A549 (cell line): Measurements from ENCODE around the gene ZNF526. TPM values are rescaled to one million over a fixed set of nuclear protein-coding genes. Genes with fewer than 3 reads are reported as not detected.

Experiments used
- ATAC-seq, 2 experiments: fragments of 200-7000 bp in 1 of 2; fragments of >200 bp in 1 of 2; cut with Nextera tagmentation in 1 of 2; cut with Tn5 transposase in 1 of 2; 3 replicates each; pipeline versions ENCODE4 v1.8.0 to v1.9.1; 2018 to 2020; ENCODE audit warnings: mild to moderate bottlenecking in 1 of 2, moderate library complexity in 1 of 2
- CTCF ChIA-PET: fragments of 300-600 bp; sonication (Branson Sonifier 250); formaldehyde crosslinking; extraction: SDS; loops from one replicate; lab custom pipeline; 2021; ENCODE audit warnings: antibody characterized with exemption, inconsistent platforms; lab: Yijun Ruan, JAX
- POLR2A ChIA-PET: fragments of 350-600 bp; formaldehyde crosslinking; extraction: SDS; loops from one replicate; lab custom pipeline; 2021; ENCODE audit warnings: antibody characterized with exemption, inconsistent platforms; lab: Yijun Ruan, JAX
- DNase-seq, 2 experiments: peaks; one replicate each; pipeline versions ENCODE4 v3.0.0 to v3.0.0-alpha.2; 2011 to 2016; ENCODE audit warnings: low read depth in 1 of 2, low spot score in 1 of 2
- FAIRE-seq: peaks from 2 replicates; lab custom pipeline; 2011; peaks lifted over from hg19 to GRCh38; lab: Jason Lieb, UNC
- H3K27ac ChIP-seq, 2 experiments: fragments of >200 bp; sonication (Bioruptor Twin); formaldehyde crosslinking; 3 replicates each; pipeline ENCODE4 v1.5.1; 2016 to 2017
- H3K4me1 ChIP-seq: fragments of >200 bp; sonication (Bioruptor Twin); formaldehyde crosslinking; 3 replicates; pipeline ENCODE4 v1.6.1; 2016
- H3K4me2 ChIP-seq: fragments of >200 bp; sonication (Bioruptor Twin); formaldehyde crosslinking; 3 replicates; pipeline ENCODE4 v1.6.1; 2016
- H3K4me3 ChIP-seq: fragments of >200 bp; sonication (Bioruptor Twin); formaldehyde crosslinking; 3 replicates; pipeline ENCODE4 v1.5.1; 2016
- H3K9me3 ChIP-seq: fragments of >200 bp; sonication (Bioruptor Twin); formaldehyde crosslinking; 3 replicates; pipeline ENCODE4 v1.6.1; 2016
- BCL3 ChIP-seq: fragments of >200 bp; sonication (Bioruptor Twin); formaldehyde crosslinking; IDR thresholded peaks from 3 replicates; pipeline ENCODE4 v1.6.1; 2016
- BHLHE40 ChIP-seq: IDR thresholded peaks from 2 replicates; pipeline ENCODE4 v1.6.1; 2012; ENCODE audit warnings: low read depth, low read length, inconsistent platforms
- CBX8 ChIP-seq: fragments of 200-600 bp; sonication (generic); IDR thresholded peaks from 2 replicates; pipeline ENCODE4 v1.6.1; 2016
- E2F6 ChIP-seq: IDR thresholded peaks from 2 replicates; pipeline ENCODE4 v1.6.1; 2012; ENCODE audit warnings: low read depth, borderline replicate concordance
- FOSB ChIP-seq: fragments of 250-450 bp; sonication (Bioruptor Pico); IDR thresholded peaks from 2 replicates; pipeline ENCODE4 v1.5.0; 2020; ENCODE audit warnings: mild to moderate bottlenecking, moderate library complexity
- HMGXB4 ChIP-seq: fragments of 250-450 bp; sonication (Bioruptor Pico); IDR thresholded peaks from 2 replicates; pipeline ENCODE4 v1.5.0; 2021; ENCODE audit warnings: mild to moderate bottlenecking, moderate library complexity, borderline replicate concordance
- HOXA7 ChIP-seq: fragments of 250-450 bp; sonication (Bioruptor Pico); IDR thresholded peaks from 2 replicates; pipeline ENCODE4 v1.5.0; 2020; ENCODE audit warnings: mild to moderate bottlenecking, moderate library complexity
- HOXB13 ChIP-seq: fragments of 250-450 bp; sonication (Bioruptor Pico); IDR thresholded peaks from 2 replicates; pipeline ENCODE4 v1.5.0; 2020; ENCODE audit warnings: low read depth, mild to moderate bottlenecking, moderate library complexity
- MAX ChIP-seq: IDR thresholded peaks from 2 replicates; pipeline ENCODE4 v1.6.1; 2012
- NPAS2 ChIP-seq: fragments of 250-450 bp; sonication (Bioruptor Pico); IDR thresholded peaks from 2 replicates; pipeline ENCODE4 v1.8.0; 2022; ENCODE audit warnings: mild to moderate bottlenecking, moderate library complexity, borderline replicate concordance
- POLR2A ChIP-seq: IDR thresholded peaks from 2 replicates; pipeline ENCODE4 v1.6.1; 2012; ENCODE audit warnings: mild to moderate bottlenecking, low read length
- POLR2AphosphoS2 ChIP-seq: conservative IDR thresholded peaks from 2 replicates; pipeline ENCODE4 v1.6.1; 2012; ENCODE audit warnings: low read length, improper control_type of control experiment, inconsistent platforms
- RCOR1 ChIP-seq: fragments of 150-350 bp; IDR thresholded peaks from 2 replicates; pipeline ENCODE4 v1.6.1; 2014; ENCODE audit warnings: antibody characterized with exemption, low read length, low read depth
- REST ChIP-seq: fragments of 200-600 bp; sonication (generic); IDR thresholded peaks from 2 replicates; pipeline ENCODE4 v1.6.1; 2016; ENCODE audit warnings: antibody characterized with exemption, mild to moderate bottlenecking, moderate library complexity
- SMC3 ChIP-seq: fragments of >200 bp; sonication (Bioruptor Twin); formaldehyde crosslinking; IDR thresholded peaks from 3 replicates; pipeline ENCODE4 v1.6.1; 2018; ENCODE audit warnings: inconsistent platforms
- TFCP2L1 ChIP-seq: fragments of 250-450 bp; sonication (Bioruptor Pico); IDR thresholded peaks from 2 replicates; pipeline ENCODE4 v1.5.0; 2021; ENCODE audit warnings: mild to moderate bottlenecking
- ZC3H11A ChIP-seq: fragments of 450-650 bp; IDR thresholded peaks from 2 replicates; pipeline ENCODE4 v1.6.1; 2014; ENCODE audit warnings: antibody characterized with exemption, mild to moderate bottlenecking
- WGBS: methylation state at CpG from one replicate; pipeline ENCODE4 v1.1.6; 2017; ENCODE audit errors: missing lambda C conversion rate; 5-methylcytosine and 5-hydroxymethylcytosine counted together
- polyA plus RNA-seq, 4 experiments: library from polyadenylated mRNA; depleted of rRNA in 3 of 4; stranded (reverse); fragments of >200 nt; fragmentation: RNase III in 1 of 4; extraction: RNeasy Plus Mini Kit Qiagen cat#74134 plus additional on column Dnase treatment in 1 of 4; gene quantifications; 2 replicates in 3 of 4; 3 replicates in 1 of 4; pipeline ENCODE4 v1.2.3, GENCODE V29; 2011 to 2017

The ZNF526 gene
- polyA plus RNA-seq, 2 of the 4 experiments (the other 2 are of a cell fraction) = 7.1 to 12.9 TPM

DNA sequence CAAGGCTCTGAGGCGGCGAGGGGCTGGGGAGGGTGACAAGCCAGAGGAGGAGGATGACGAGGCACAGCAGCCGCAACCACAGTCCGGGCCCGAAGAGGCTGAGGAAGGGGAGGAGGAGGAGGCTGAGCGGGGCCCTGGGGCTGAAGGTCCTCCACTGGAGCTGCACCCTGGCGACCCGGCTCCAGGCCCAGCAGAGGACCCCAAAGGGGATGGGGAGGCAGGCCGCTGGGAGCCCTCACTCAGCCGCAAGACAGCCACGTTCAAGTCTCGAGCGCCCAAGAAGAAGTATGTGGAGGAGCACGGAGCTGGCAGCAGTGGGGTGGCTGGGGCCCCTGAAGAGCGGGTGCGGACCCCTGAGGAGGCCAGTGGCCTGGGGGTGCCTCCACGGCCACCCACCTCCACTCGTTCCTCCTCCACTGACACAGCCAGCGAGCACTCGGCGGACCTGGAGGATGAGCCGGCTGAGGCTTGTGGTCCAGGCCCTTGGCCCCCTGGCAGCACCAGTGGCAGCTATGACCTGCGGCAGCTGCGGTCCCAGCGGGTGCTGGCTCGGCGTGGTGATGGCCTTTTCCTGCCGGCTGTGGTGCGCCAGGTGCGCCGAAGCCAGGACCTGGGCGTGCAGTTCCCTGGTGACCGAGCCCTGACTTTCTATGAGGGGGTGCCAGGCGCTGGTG lies 51.9 kb downstream of the ZNF526 start:
- no peak overlapping the region for H3K4me3 ChIP-seq
- peaks cover 28% of the 10 kb centered on the region for H3K4me1 ChIP-seq
- DNase-seq (no peak), FAIRE-seq (no peak), ATAC-seq (no peak)
- peak overlapping the region; percentile 87 to 94; a peak in 4 of 6 replicates for H3K27ac ChIP-seq
- ChIA-PET POLR2A (no interaction called here), CTCF (interaction anchor here (0.8 to 14.6 kb wide), 6 partner anchors 9 to 129 kb away, joined by 3 to 373 read pairs (median 14); partner anchors contain the start of gene GSK3A)
- H3K9me3 ChIP-seq = no peaks in the 10 kb centered on the region
- H3K4me2 ChIP-seq = no peak overlapping the region
- no peak for TF ChIP-seq BHLHE40
- TF ChIP-seq HMGXB4 (CRISPR knock-in tag) = no peak
- no peak for TF ChIP-seq TFCP2L1 (CRISPR knock-in tag)
- no peak for TF ChIP-seq FOSB
- TF ChIP-seq HOXB13 (CRISPR knock-in tag) = no peak
- no peak for TF ChIP-seq POLR2A
- no peak for TF ChIP-seq SMC3
- TF ChIP-seq MAX = no peak
- TF ChIP-seq E2F6 = no peak
- WGBS = 94% methylated on average over 35 of the region's 35 CpGs

- CTCF ChIA-PET = interaction anchor here (0.6 to 14.6 kb wide), 6 partner anchors 8 to 129 kb away, joined by 3 to 373 read pairs (median 12); partner anchors contain the start of gene GSK3A
These were observed 52.4 kb downstream of the ZNF526 start for GRCh38 chr19:42272535-42272897.

DNA sequence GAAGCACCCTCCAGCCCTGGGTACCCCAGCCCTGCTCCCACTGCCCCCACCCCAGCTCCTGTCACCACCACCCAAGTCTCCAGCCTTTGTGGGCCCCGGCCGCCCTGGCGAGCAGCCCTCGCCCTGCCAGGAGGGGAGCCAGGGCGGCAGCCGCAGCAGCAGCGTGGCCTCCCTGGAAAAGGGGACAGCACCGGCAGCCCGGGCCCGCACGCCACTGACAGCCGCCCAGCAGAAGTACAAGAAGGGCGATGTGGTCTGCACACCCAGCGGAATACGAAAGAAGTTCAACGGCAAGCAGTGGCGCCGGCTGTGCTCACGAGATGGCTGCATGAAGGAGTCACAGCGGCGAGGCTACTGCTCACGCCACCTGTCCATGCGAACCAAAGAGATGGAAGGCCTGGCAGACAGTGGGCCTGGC lies 52.9 kb downstream of the ZNF526 start:
- CTCF ChIA-PET = interaction anchor here (0.6 to 14.6 kb wide), 6 partner anchors 8 to 164 kb away, joined by 3 to 373 read pairs (median 4); partner anchors contain the start of gene GSK3A
- Histone ChIP-seq H3K4me3 (no peak overlapping the region), H3K4me1 (peaks cover 25% of the 10 kb centered on the region), H3K27ac (no peak overlapping the region), H3K9me3 (no peaks in the 10 kb centered on the region), H3K4me2 (no peak overlapping the region)
- DNase-seq (no peak), ATAC-seq (no peak), FAIRE-seq (no peak)
- WGBS = 97% methylated on average over 23 of the region's 23 CpGs
- TF ChIP-seq REST (no peak), NPAS2 (no peak), CBX8 (no peak), ZC3H11A (no peak), HMGXB4 (CRISPR knock-in tag) (no peak), POLR2AphosphoS2 (no peak), SMC3 (no peak), RCOR1 (no peak), BCL3 (no peak)
- POLR2A ChIA-PET = no interaction called here

More at GRCh38 chr19:42272535-42272897, 52.4 kb downstream of the ZNF526 start:
- Histone ChIP-seq H3K4me1 (peaks cover 23% of the 10 kb centered on the region), H3K4me3 (no peak overlapping the region), H3K9me3 (no peaks in the 10 kb centered on the region), H3K4me2 (no peak overlapping the region), H3K27ac (no peak overlapping the region)
- 87% methylated on average over 9 of the region's 9 CpGs for WGBS
- DNase-seq = no peak
- no peak for TF ChIP-seq HOXA7
- no peak for TF ChIP-seq CBX8
- no peak for ATAC-seq
- POLR2A ChIA-PET = no interaction called here
- FAIRE-seq = no peak
